H7 (cell line): ENCODE data around the gene CASP3. TPM values are rescaled to one million over a fixed set of nuclear protein-coding genes. Genes with fewer than 3 reads are reported as not detected.
"Not testable (repeated sequence)": the region's sequence is repeated elsewhere in the genome, so short reads cannot be mapped to it uniquely, and the experiment has no call there.

Experiments
- DNase-seq: peaks from one replicate; pipeline ENCODE4 v3.0.0; 2012
- H3K27me3 ChIP-seq: 2 replicates; pipeline ENCODE4 v1.6.0; 2011; ENCODE audit warnings: mild to moderate bottlenecking, low read length; ENCODE audit not compliant: control insufficient read depth, insufficient read depth
- H3K36me3 ChIP-seq: replicated peaks from 2 replicates; pipeline ENCODE4 v1.5.1; 2011; ENCODE audit warnings: low read length; ENCODE audit not compliant: control insufficient read depth, insufficient read depth
- H3K4me3 ChIP-seq: 2 replicates; pipeline ENCODE4 v1.5.1; 2011; ENCODE audit warnings: low read depth, mild to moderate bottlenecking, control low read depth, low read length, moderate library complexity; ENCODE audit not compliant: insufficient read depth
- total RNA-seq: library from RNA; depleted of rRNA; stranded (reverse); fragments of >200 nt; shearing (Covaris generic); gene quantifications from 2 replicates; pipeline ENCODE4 v1.2.3, GENCODE V29; 2014

The CASP3 gene
- total RNA-seq, 1 experiment from 2014 or later, result 131 TPM

DNA sequence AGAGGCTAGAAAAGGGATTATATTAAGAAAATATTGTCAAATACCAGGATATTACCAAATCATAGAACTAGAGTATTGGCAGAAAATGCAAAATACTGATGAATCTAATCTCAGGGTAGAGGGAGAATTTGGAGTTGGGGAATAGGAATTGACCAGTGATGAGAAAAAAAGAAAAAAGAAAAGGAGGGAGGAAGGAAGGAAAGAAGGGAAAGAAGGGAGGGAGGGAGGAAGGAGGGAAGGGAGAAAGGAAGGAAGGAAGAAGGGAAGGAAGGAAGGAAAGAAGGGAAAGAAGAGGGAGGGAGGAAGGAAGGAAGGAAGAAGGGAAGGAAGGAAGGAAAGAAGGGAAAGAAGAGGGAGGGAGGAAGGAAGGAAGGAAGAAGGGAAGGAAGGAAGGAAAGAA lies 3.4 kb upstream of the CASP3 start:
- H3K27me3 ChIP-seq, result not testable (repeated sequence)

DNA sequence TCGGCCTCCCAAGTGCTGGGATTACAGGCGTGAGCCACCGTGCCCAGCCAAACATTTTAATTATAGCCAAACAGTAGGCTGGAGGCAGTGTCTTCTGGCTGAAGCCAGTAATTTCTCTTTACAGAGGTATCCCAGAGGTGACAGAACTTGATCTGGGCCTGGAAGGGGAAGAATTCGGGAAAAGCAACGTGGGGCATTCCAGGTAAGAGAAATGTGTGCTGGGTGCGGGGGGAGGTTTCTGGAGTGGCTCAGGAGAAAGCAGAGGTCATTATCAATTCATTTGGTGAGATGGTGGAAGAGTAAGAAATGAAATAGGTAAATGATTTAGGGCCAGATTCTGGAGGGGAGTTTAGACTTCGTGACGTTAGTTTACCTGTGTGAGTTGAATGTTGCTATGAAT lies 2.7 kb upstream of the CASP3 start:
- Histone ChIP-seq H3K36me3 (no peaks in the 10 kb centered on the region; the same call in 1 of the 2 replicates), H3K27me3 (no peaks in the 10 kb centered on the region), H3K4me3 (no peak overlapping the region)
- DNase-seq, result no peak

More for the DNA sequence above, 3.4 kb upstream of the CASP3 start:
- not testable (repeated sequence) for DNase-seq, H3K36me3 ChIP-seq, H3K4me3 ChIP-seq

GRCh38 chr4:184649971-184650855 lies 966 bp upstream of the CASP3 start:
- peak overlapping the region; percentile 70 for H3K4me3 ChIP-seq
- H3K27me3 ChIP-seq, result no peaks in the 10 kb centered on the region
- DNase-seq, result no peak
- no peaks in the 10 kb centered on the region; the same call in 1 of the 2 replicates for H3K36me3 ChIP-seq

- no peaks in the 10 kb centered on the region for H3K27me3 ChIP-seq
- DNase-seq, result peak; percentile 57
- no peaks in the 10 kb centered on the region; the same call in 1 of the 2 replicates for H3K36me3 ChIP-seq
- H3K4me3 ChIP-seq, result peak overlapping the region; percentile 84
Measured at GRCh38 chr4:184648313-184649025, 778 bp downstream of the CASP3 start.

GRCh38 chr4:184648054-184648312 lies 1.3 kb downstream of the CASP3 start:
- Histone ChIP-seq H3K36me3 (no peaks in the 10 kb centered on the region; the same call in 1 of the 2 replicates), H3K4me3 (peak overlapping the region; percentile 84), H3K27me3 (no peaks in the 10 kb centered on the region)
- no peak for DNase-seq

DNA sequence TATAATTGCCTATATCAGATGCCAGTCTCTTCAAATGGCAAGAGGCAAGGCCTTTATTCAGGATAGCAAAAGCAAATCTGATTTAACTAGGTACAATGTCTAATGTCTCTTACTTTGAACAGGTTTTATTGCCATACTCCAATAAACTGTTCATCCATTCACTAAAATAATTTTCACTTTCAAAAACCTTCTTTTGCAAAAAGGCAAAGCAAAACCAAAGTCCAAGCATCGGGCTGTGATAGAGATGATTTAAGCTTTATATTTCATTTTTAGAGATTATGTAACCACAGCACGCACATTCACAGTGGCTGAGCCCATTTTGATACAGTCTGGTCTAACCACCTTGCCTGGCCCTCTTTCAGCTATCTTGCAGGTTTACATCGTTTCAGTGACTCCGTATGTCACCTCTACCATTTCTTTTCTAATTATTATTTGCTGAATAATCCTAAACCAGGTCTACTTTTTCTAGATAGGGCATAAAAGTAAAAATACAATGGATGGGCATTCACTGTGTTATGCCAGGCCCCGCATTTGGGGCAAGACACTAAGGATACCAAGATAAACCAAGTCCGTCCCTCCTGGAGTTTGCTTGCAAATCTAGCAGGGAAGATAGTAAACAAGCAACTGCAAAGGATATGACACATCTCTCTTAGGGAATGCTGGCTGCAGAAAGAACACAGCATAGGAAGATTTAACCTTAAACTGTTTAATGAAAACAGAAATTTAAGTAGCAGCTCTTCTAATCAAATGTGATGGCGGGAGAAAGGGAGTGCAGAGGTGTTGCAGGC lies 1.8 kb downstream of the CASP3 start:
- Histone ChIP-seq H3K4me3 (peak overlapping the region; percentile 84), H3K36me3 (no peaks in the 10 kb centered on the region; the same call in none of the 2 replicates), H3K27me3 (no peaks in the 10 kb centered on the region)
- no peak for DNase-seq

DNA sequence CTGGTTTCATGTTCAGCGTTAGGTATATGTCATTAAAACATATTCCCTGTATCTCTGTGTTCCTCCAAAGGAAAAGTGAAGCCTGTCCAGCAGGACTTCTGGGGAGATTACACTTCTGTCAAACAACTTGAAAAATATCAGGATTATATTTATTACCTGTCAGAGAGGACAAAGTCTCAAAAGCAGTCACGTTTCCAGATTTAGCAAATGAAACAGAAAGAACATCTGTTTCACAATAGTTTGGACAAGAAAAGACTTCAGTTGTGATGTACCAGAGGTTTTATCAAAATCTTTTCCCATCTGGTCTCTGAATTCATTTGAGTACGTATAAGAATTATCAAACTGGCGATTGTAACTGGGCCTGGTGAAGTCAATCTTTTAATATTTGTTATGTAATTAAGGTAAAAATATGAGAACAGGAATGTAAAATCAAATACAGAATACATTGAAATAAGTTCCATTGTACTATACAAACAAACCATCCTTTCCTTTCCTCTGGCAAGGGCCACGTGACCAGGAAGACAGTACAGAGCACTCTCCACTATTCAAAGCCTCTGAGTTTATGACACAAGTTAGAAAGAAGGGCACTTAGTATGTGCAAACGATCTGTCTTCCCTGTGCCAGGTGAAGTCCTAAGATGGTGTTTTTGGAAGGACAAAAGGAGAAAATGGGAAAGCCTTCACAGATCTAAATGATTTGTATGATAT lies 3.2 kb downstream of the CASP3 start:
- Histone ChIP-seq H3K4me3 (no peak overlapping the region), H3K27me3 (no peaks in the 10 kb centered on the region)

GRCh38 chr4:184644553-184645307 lies 4.5 kb downstream of the CASP3 start:
- no peak for DNase-seq
- Histone ChIP-seq H3K36me3 (no peaks in the 10 kb centered on the region; the same call in none of the 2 replicates), H3K4me3 (no peak overlapping the region), H3K27me3 (no peaks in the 10 kb centered on the region)

More for the DNA sequence above, 3.2 kb downstream of the CASP3 start:
- H3K36me3 ChIP-seq, result no peaks in the 10 kb centered on the region; the same call in none of the 2 replicates
- no peak for DNase-seq

DNA sequence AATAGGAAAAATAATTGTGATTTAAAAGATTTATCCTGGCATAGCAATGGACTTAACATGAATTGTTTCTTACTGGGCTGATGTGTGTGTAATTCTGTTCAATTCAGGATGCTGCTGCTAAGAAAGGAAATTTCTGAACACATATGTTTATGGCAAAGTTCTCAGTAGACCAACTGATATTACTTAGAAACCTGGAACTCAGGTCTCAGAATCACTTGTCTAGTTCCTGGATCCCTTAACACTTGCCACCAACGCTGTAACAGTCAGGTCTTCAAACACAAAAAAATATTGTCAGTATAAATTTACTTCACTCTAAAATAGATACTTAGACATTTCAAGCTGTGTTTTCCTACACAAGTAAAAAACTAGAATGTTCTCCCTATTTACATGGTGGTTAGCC lies 5.5 kb downstream of the CASP3 start:
- H3K4me3 ChIP-seq, result no peak overlapping the region
- no peaks in the 10 kb centered on the region; the same call in none of the 2 replicates for H3K36me3 ChIP-seq
- no peaks in the 10 kb centered on the region for H3K27me3 ChIP-seq
- DNase-seq, result no peak

DNA sequence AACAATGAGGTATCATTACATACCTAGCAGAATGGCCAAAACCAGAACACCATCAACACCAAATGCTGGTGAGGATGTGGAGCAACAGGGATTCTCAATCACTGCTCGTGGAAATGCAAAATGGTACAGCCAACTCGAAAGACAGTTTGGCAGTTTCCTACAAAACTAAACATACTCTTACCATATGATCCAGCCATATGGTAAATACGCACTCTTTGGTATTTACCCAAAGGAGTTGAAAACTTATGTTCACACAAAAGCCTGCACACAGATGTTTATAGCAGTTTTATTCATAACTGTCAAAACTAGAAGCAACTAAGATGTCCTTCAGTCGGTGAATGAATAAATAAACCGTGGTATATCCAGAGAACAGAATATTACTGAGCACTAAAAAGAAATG lies 7.8 kb downstream of the CASP3 start:
- peaks cover 7% of the 10 kb centered on the region for H3K36me3 ChIP-seq
- DNase-seq, result no peak
- no peaks in the 10 kb centered on the region for H3K27me3 ChIP-seq
- no peak overlapping the region for H3K4me3 ChIP-seq

DNA sequence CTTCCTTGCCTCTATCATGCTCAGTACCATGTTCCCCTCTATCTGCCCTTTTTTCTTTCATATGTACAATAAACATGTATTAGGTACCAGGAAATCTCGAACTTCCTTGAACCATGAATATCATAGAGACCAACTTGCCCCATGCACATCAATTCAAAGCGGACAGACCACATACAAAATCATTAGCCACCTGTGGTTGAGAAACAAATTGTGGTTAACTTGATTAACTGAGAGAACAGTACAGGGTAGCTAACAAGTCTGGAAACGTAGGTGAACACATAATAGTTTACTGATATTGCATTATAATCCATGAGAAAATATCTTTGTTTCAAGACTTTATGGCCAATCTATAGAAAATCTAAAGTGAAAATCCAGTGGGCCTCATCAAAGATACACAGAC lies 8.2 kb downstream of the CASP3 start:
- Histone ChIP-seq H3K4me3 (no peak overlapping the region), H3K36me3 (peaks cover 10% of the 10 kb centered on the region), H3K27me3 (no peaks in the 10 kb centered on the region)
- no peak for DNase-seq

DNA sequence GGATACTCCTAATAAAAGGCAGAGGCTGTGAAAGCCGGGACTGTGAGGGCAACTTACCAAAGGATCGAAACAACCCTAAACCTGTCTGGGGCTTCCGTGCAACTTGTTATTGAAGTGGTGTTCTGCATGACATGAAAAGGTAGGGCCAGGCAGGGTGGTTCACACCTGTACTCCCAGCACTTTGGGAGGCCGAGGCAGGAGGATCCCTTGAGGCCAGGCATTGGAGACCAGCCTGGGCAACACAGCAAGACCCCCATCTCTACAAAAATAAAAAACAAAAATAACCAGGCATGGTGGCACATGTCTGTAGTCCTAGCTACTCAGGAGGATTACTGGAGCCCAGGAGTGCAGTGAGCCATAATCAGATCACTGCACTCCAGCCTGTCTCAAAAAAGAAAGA lies 12.3 kb downstream of the CASP3 start:
- Histone ChIP-seq H3K36me3 (peaks cover 11% of the 10 kb centered on the region), H3K27me3 (no peaks in the 10 kb centered on the region), H3K4me3 (no peak overlapping the region)
- no peak for DNase-seq

GRCh38 chr4:184636144-184636543 lies 13.1 kb downstream of the CASP3 start:
- no peak overlapping the region for H3K4me3 ChIP-seq
- no peaks in the 10 kb centered on the region for H3K27me3 ChIP-seq
- no peak for DNase-seq
- H3K36me3 ChIP-seq, result peaks cover 11% of the 10 kb centered on the region
